Left lung (tissue), 10 donors: ENCODE results near the gene HUWE1. TPM values are rescaled to one million over a fixed set of nuclear protein-coding genes. Genes with fewer than 3 reads are reported as not detected.

Experiments
- ATAC-seq: fragments of 200-7000 bp; cut with Tn5 transposase; one replicate; pipeline ENCODE4 v1.9.1; 2020; ENCODE audit warnings: moderate library complexity
- DNase-seq, 4 donors: peaks; one replicate each; pipeline ENCODE4 v3.0.0-alpha.2; 2013 to 2020
- H3K27ac ChIP-seq, 2 donors: fragments of 200-600 bp; sonication (generic) in 1 of 2; one replicate each; pipeline versions ENCODE4 v1.5.0 to v1.8.0; 2020 to 2021
- H3K27me3 ChIP-seq, 2 donors: fragments of 200-600 bp; sonication (generic) in 1 of 2; one replicate each; pipeline versions ENCODE4 v1.5.0 to v1.8.0; 2020 to 2021
- H3K36me3 ChIP-seq, 2 donors: fragments of 200-600 bp; sonication (generic) in 1 of 2; one replicate each; pipeline versions ENCODE4 v1.5.0 to v1.8.0; 2020 to 2021
- H3K4me1 ChIP-seq, 2 donors: fragments of 200-600 bp; one replicate each; pipeline ENCODE4 v1.8.0; 2021
- H3K4me3 ChIP-seq, 2 donors: fragments of 200-600 bp; sonication (generic) in 1 of 2; one replicate each; pipeline versions ENCODE4 v1.5.0 to v1.8.0; 2020 to 2021; ENCODE audit warnings: mild to moderate bottlenecking in 1 of 2
- H3K9me3 ChIP-seq, 2 donors: fragments of 200-600 bp; sonication (generic) in 1 of 2; one replicate each; pipeline versions ENCODE4 v1.5.0 to v1.8.0; 2020 to 2021
- intact Hi-C, 2 donors: fragments of 100-400 bp; cut with DNase I; formaldehyde crosslinking; loops; one replicate each; pipeline versions ENCODE4 v1.11.2 to v1.14.2; 2022
- polyA plus RNA-seq, 6 donors: library from polyadenylated mRNA; unstranded; fragments of 120-200 nt; gene quantifications; one replicate each; pipeline ENCODE4 v1.2.1, GENCODE V29; 2013; ENCODE audit not compliant: insufficient read length in 6 of 6
- total RNA-seq, 2 donors: library from RNA; stranded (reverse); fragmentation: NEBNext Ultra II Directional; extraction: Animal tissue kit (Norgen Biotek cat#: 25700); gene quantifications; one replicate each; pipeline ENCODE4 v1.2.1, GENCODE V29; 2021
- TF ChIP-seq, protein P1 (sequence below), 2 donors: fragments of 200-600 bp; sonication (generic) in 1 of 2; IDR thresholded peaks; one replicate each; pipeline versions ENCODE4 v1.5.0 to v1.8.0; 2021; ENCODE audit warnings: antibody characterized with exemption in 2 of 2
- donor health status: DM: no; HTN: yes; CAD: no.
- donor health status: DM: no; HTN: no; CAD: no.

HUWE1 gene
- total and polyA plus RNA-seq, 8 donors: 138 to 200 (median 152) TPM

DNA sequence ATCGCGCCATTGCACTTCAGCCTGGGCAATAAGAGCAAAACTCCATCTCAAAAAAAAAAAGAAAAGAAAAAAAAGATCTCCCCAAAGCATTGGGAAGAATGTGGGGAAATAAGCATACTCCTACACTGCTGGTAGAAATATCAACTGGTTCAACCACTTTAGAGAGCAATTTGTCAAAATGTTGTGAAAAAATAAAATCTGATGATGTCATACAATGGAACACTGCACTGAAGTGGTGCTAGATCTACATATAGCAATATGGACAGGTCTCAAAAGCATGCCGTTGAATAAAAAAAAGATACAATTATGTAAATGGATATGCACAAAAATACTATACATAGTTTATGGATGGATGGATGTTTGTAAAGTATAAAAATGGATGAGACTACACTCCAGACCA lies 18.3 kb upstream of the HUWE1 start:
- ATAC-seq (no peak), DNase-seq (no peak)
- H3K4me3 ChIP-seq: no peak overlapping the region
- no peak overlapping the region for H3K27ac ChIP-seq
- H3K9me3 ChIP-seq: no peaks in the 10 kb centered on the region
- no peaks in the 10 kb centered on the region for H3K27me3 ChIP-seq
- H3K36me3 ChIP-seq: no peaks in the 10 kb centered on the region
- no peaks in the 10 kb centered on the region for H3K4me1 ChIP-seq
- intact Hi-C loops: no loop called here
- TF ChIP-seq, protein P1, sequence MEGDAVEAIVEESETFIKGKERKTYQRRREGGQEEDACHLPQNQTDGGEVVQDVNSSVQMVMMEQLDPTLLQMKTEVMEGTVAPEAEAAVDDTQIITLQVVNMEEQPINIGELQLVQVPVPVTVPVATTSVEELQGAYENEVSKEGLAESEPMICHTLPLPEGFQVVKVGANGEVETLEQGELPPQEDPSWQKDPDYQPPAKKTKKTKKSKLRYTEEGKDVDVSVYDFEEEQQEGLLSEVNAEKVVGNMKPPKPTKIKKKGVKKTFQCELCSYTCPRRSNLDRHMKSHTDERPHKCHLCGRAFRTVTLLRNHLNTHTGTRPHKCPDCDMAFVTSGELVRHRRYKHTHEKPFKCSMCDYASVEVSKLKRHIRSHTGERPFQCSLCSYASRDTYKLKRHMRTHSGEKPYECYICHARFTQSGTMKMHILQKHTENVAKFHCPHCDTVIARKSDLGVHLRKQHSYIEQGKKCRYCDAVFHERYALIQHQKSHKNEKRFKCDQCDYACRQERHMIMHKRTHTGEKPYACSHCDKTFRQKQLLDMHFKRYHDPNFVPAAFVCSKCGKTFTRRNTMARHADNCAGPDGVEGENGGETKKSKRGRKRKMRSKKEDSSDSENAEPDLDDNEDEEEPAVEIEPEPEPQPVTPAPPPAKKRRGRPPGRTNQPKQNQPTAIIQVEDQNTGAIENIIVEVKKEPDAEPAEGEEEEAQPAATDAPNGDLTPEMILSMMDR (IDR thresholded peaks at IDR 0.05): no peak

DNA sequence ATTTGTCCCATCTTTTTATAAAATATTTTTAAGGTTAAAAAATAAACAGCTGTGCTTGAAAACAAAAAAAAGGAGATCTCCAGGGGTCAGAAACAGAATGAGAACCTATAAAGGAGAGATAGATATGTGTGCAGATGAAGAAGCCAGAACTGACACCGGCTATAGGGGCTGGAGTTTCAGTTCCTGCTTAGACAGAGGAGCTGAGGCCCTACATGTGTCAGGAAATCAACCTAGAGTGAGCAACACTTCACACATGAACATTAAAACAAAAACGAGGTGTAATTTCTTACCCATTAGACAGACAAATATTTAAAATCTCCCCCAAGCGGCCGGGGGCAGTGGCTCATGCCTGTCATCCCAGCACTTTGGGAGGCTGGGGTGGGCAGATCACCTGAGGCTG lies 17.8 kb upstream of the HUWE1 start:
- TF ChIP-seq, protein P1 (IDR thresholded peaks at IDR 0.05): no peak
- no peak overlapping the region for H3K27ac ChIP-seq
- H3K36me3 ChIP-seq: no peaks in the 10 kb centered on the region
- H3K4me3 ChIP-seq: no peak overlapping the region
- H3K4me1 ChIP-seq: no peaks in the 10 kb centered on the region
- DNase-seq (no peak), ATAC-seq (no peak)
- no peaks in the 10 kb centered on the region for H3K9me3 ChIP-seq
- H3K27me3 ChIP-seq: no peaks in the 10 kb centered on the region
- intact Hi-C loops: no loop called here

DNA sequence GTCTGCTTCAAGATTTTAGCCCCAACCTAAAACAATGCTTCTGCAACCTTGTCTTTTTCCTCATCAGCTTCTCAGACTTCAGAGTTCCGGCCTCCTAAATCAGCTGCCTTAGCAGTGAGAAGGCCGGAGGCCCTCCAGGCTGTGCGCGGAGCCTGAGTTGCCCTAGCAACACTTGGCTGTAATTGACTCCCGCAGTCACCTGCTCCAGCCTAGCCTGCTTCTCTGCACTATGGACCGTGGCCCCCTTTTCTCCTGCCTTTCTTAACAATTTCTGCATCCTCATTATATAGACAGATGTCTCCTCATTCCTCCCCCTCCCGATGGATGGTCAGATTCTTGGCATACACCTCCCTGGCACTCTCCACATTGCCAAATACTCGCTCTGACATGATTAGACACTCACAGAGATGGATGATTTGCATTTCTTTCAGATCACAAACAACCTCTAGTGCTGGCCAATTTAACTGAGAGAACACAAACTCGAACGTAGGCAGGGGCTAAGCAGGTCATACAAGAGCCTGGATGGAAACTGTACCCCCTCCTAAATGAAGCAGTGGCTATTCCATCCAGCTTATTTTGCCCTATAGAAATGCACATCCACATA lies 9.5 kb upstream of the HUWE1 start:
- H3K27me3 ChIP-seq: no peaks in the 10 kb centered on the region
- H3K36me3 ChIP-seq: no peaks in the 10 kb centered on the region
- DNase-seq (no peak), ATAC-seq (no peak)
- H3K4me3 ChIP-seq: no peak overlapping the region
- intact Hi-C loops: no loop called here
- TF ChIP-seq, protein P1 (IDR thresholded peaks at IDR 0.05): no peak
- H3K9me3 ChIP-seq: no peaks in the 10 kb centered on the region
- H3K4me1 ChIP-seq: no peaks in the 10 kb centered on the region
- H3K27ac ChIP-seq: no peak overlapping the region

DNA sequence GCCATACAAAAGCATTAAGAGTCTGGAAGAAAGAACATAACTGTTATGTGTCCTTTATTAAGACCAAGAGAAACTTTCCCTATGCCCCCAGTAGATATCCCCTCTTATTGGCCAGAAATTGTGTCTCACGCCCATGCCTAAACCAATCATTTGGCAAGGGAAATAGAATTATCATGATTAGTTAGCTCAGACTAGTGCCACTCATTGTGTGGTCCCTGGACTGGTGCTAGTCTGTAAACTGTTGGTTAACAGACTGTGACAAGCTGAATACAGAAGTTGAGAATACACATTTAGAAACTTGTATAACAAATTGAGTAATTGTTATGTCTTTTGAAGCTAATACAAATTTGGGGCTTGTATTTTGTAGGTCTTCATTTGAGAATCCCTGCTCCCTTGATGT lies 8.1 kb upstream of the HUWE1 start:
- Histone ChIP-seq H3K9me3 (no peaks in the 10 kb centered on the region), H3K36me3 (no peaks in the 10 kb centered on the region), H3K27me3 (no peaks in the 10 kb centered on the region), H3K27ac (no peak overlapping the region), H3K4me3 (no peak overlapping the region), H3K4me1 (no peaks in the 10 kb centered on the region)
- DNase-seq: no peak
- TF ChIP-seq, protein P1 (IDR thresholded peaks at IDR 0.05): no peak
- intact Hi-C loops: no loop called here
- no peak for ATAC-seq

DNA sequence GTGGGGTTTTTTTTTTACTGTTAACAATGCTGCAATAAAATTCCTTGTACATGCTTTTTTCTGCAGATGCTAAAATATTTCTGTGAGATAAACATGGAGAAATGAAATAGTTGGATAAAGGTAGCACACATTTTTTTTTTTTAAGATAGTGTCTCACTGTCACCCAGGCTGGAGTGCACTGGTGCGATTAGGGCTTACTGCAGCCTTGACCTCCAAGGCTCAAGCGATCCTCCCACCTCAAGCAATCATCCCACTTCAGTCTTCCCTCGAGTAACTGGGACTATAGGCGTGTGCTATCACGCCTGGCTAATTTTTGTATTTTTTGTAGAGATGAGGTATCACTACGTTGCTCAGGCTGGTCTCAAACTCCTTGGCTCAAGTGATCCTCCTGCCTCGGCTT lies 1.8 kb upstream of the HUWE1 start:
- Histone ChIP-seq H3K36me3 (no peaks in the 10 kb centered on the region), H3K4me3 (no peak overlapping the region), H3K27ac (no peak overlapping the region), H3K9me3 (no peaks in the 10 kb centered on the region), H3K4me1 (peaks cover 0 to 9% of the 10 kb centered on the region in 2 donors), H3K27me3 (no peaks in the 10 kb centered on the region)
- intact Hi-C loops: no loop called here
- DNase-seq: no peak
- TF ChIP-seq, protein P1 (IDR thresholded peaks at IDR 0.05): no peak
- no peak for ATAC-seq
